ENCODE measurements around the gene PEX3.

DNA sequence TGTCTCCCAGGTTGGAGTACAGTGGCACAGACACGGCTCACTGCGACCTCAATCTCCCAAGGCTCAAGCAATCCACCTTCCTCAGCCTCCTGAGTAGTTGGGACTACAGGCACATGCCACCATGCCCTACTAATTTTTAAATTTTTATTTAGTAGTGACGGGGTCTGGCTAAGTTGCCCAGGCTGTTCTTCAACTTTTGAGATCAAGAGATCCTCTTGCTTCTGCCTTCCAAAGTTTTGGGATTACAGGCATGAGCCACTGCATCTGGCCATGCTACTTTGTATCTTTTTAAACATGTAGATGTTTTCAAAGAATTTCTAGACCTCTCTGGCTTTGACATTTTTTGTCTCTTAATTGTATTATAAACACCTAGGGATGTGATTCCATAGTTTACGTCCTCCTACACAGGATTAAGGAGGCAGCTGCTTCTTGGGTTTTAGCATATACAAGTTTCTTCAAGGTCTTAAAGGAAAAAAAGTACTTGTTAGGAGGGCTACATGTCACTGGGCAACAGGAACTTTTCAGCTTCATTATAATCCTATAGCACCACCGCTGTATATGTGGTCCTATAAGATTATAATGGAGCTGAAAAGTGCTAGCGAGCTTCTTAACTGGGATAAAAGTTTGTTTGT lies 1.4 kb upstream of the PEX3 start:
- TF ChIP-seq, protein P1, sequence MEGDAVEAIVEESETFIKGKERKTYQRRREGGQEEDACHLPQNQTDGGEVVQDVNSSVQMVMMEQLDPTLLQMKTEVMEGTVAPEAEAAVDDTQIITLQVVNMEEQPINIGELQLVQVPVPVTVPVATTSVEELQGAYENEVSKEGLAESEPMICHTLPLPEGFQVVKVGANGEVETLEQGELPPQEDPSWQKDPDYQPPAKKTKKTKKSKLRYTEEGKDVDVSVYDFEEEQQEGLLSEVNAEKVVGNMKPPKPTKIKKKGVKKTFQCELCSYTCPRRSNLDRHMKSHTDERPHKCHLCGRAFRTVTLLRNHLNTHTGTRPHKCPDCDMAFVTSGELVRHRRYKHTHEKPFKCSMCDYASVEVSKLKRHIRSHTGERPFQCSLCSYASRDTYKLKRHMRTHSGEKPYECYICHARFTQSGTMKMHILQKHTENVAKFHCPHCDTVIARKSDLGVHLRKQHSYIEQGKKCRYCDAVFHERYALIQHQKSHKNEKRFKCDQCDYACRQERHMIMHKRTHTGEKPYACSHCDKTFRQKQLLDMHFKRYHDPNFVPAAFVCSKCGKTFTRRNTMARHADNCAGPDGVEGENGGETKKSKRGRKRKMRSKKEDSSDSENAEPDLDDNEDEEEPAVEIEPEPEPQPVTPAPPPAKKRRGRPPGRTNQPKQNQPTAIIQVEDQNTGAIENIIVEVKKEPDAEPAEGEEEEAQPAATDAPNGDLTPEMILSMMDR (IDR thresholded peaks at IDR 0.05; ENCODE audit: low read depth, low read length), result no peak
- TF ChIP-seq POLR2A (IDR thresholded peaks at IDR 0.05; ENCODE audit: extremely low read depth, insufficient read length), result no peak
